ENCODE data around the gene RASAL2. TPM values are rescaled to one million over a fixed set of nuclear protein-coding genes. Genes with fewer than 3 reads are reported as not detected.

RASAL2 gene
- polyA plus RNA-seq, 4 donors: 18.5 to 21.5 (median 18.9) TPM

DNA sequence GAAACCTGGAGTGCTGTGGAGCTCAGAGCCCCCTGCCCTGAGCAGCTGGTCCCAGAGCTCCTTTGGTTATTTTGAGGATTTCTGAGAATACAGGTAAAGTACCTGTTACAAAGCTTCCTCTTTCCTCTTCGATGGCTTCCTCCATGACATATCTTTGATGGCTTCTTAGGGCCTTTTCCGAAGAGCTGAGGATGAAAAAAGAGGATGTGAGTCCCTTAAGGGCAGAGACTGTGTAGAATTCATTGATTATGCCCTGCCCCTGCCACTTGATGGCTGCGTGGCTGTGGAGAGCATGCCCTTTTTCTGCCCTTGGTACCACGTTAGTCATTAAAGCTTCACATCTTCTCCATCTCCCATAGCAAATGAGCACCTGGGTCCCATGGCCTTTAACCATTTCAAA lies 433.2 kb downstream of the RASAL2 start:
- DNase-seq (ENCODE audit: low read depth in 4 of 4, low spot score in 3 of 4): no peak

DNA sequence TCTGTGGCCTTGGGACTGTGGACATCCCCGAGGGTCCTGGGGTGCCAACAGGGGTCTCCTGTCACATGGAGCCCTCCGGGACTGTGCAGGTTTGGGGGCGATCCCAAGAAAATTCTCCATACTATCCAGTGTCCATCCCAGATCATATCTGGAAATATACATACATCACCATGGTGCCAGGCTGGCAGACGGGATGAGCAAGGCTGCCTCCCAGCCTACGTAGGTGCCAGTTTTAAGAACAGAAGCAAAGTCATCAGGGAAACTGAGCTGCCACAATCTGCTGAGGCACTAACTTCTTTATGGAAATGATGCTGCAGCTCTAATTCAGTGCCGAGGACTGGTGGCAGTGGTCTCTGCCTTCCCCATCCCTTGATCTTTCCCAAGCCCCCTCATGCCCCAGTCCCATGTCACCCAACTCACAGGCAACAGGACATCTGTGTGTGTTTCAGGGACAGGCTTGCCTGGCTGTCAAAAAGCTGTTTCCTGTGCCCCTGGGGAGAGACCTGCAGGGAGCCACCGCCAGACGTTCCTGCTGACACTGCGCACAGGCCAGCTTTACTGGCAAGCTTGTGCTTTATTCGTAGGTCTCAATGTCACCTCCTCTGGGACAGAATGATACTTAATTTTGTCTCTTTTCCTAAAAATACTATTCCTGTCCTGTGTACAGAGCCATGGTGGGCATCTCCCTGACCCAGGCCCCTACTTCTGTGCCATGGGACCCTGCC lies 434.5 kb downstream of the RASAL2 start:
- DNase-seq (ENCODE audit: low read depth in 4 of 4, low spot score in 3 of 4): no peak

DNA sequence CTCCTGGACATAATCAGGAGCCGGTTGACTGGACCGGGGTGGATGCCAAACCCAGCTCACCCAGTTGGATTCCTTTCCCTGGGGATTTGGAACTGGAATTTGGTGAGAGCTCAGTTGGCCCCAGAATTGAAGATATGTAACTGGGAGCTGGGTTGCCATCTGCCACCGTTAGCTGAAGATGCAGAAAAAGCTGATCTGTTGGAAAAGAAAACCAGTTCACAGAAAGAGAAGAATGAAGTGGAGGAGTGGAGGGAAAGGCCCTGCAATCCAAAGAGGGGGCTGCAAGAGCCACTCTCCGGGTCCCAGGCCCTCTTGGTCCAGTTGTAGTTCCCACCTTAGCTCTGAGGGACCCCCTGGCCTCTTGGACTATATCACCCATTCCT lies 435.0 kb downstream of the RASAL2 start:
- DNase-seq (ENCODE audit: low read depth in 4 of 4, low spot score in 3 of 4): no peak

DNA sequence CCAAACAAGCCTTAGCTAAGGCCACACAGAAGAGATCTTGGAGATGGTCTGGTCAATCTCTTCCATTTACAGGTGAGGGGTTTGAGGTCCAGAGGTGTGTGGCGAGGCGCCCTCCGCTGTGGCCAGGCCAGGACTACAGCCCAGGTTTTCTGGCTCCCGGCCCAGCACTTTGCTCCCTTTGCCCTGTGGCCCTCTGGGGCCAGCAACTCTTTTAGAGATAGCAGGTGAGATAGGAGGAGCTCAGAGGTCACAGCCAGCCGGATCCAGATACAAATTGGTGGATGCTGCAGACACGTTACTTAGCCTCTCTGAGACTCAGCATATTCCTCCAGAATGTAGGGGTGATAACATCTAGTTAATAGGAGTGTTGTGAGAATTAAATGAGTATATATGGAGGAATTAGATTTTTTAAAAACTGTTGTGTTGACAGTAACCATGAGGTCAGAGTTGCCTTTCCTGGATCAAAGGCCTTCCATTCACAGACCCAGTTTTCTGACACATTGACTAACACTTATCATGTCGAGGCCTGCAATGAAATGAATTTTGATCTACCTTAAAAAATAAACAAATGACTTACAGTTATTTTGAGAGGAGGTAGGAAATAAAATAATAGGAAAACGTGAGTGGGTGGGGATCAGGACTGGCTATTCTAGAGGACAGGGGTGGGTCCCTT lies 435.6 kb downstream of the RASAL2 start:
- no peak for DNase-seq (ENCODE audit: low read depth in 4 of 4, low spot score in 3 of 4)

DNA sequence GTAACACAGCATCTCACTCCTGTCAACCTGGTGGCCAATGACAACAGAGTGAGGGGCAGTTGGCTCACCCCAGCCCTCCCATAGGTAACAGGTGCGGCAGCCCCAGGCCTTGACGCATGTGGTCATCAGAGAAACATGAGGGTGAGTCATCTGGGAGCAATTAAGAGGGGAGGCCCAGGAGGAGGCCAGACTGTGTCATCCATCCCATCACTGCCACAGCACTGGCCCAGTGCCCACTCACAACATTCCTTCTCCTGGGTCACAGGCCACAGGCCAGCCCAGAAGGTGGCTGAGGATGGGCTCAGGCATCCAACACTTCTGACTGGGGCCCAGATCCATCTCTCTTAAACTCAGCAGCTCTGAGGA lies 436.1 kb downstream of the RASAL2 start:
- DNase-seq (ENCODE audit: low read depth in 4 of 4, low spot score in 3 of 4): no peak

DNA sequence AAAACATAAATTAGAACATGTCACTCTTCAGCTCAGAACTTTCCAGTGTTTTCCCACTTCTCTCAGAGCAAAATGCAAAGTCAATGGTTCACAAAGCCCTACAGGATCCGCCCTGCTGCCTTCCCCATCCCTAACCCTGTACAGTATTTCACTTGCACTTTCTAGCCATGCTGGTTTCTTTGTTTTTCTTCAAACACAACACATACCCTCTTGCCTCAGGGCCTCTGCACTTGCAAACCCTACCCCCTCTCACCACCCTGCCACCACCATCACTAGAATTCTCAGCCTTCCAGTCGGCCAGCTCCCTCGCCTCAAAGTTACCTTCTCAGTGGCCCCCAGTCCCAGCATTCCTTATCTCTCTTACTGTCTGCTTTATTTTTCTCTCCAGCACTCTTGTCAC lies 436.6 kb downstream of the RASAL2 start:
- no peak for DNase-seq (ENCODE audit: low read depth in 4 of 4, low spot score in 3 of 4)

DNA sequence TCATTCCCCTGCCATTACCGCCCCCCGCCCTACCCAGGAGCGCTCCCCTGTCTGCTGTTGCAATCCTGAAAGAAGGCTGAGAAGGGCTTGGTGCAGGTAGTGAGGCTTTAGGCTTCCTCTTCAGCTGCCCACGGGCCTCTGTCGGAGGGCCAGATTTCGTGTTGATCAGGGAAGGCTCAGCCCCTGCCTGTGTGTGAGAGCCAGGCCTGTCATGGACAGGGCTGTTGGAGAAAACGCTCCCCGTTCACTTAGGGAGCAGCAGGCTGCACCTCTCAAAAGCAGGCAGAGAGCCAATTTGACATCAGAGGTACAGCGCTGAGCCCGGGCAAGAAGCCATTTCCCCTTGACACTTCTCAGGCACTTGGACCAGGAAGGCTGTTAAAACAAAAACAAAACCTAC lies 438.0 kb downstream of the RASAL2 start:
- no peak for DNase-seq (ENCODE audit: low read depth in 4 of 4, low spot score in 3 of 4)

DNA sequence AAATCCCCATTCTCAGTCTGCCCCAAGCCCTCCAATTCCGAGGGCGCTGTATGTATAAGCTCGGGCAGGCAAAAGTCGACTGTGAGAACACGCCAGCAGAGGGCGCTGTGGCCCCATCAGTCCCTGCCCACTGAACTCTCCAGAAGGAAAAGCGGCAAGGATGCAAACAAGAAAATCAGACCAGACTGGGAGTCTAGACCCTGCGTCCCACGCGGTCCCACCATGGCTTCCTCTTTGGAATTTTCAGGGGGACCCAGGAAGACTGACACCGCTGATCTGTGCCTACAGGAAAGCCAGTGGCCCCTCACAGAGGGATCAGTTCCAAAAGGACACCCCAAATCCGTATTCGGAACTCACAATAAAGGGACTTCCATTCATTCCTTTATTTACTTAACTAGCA lies 438.5 kb downstream of the RASAL2 start:
- peak; percentile 47 to 64 (median 60) for DNase-seq (ENCODE audit: low read depth in 4 of 4, low spot score in 3 of 4)

DNA sequence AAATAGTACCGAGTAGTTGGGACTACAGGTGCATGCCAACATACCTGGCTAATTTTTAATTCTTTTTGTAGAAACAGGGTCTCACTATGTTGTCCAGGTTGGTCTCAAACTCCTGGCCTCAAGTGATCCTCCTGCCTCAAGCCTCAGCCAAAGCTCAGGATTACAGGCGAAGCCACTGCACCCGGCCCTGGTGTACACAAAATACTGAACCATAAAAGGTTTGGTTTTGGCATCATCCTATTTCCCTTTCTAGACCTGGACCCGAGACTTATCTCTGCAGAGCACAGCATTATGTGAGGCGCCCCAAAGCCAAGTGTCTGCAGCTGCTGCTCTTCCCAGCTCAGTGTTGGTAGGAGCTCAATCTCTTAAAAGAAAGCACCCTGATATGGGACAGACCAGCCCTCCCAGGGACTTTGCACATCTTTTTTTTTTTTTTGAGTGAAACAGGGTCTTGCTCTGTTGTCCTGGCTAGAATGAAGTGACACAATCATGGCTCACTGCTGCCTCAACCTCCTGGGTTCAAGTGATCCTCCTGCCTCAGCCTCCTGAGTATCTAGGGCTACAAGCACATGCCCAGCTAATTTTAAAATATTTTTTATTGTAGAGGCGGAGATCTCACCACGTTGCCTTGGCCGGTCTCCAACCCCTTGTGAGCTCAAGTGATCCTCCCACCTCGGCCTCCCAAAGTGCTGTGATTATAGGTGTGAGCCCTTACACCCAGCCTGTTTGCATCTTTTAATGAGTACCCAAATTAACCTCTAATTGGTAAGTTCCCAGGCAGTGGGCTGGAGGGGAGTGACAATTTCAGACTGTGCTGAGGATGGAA lies 439.4 kb downstream of the RASAL2 start:
- DNase-seq (ENCODE audit: low read depth in 4 of 4, low spot score in 3 of 4): no peak

Other genes starting within 250 kb of the RASAL2 start
- gene SEC16B, start 124.0 kb upstream of the RASAL2 start, polyA plus RNA-seq (ENCODE audit: insufficient read length in 4 of 4): 1 to 10 TPM; 2.9 to 7.4 (median 5.4) TPM